Caco-2 (cell line): ENCODE results near the gene PLXNA1. TPM values are rescaled to one million over a fixed set of nuclear protein-coding genes. Genes with fewer than 3 reads are reported as not detected.
A peak's percentile ranks its signal among the peaks of the same experiment; 100 is the strongest.

Experiments
- BruUV-seq: library from RNA; stranded (reverse); fragments of 400-500 nt; replicated peaks from 2 replicates; lab custom pipeline; 2021; lab: Mats Ljungman, UMichigan
- CTCF ChIA-PET: fragments of 300-600 bp; sonication (Branson Sonifier 250); formaldehyde crosslinking; loops from one replicate; lab custom pipeline; 2022; ENCODE audit warnings: antibody characterized with exemption; lab: Charles Lee
- POLR2A ChIA-PET: fragments of 300-600 bp; sonication (Branson Sonifier 250); formaldehyde crosslinking; loops from one replicate; lab custom pipeline; 2022; ENCODE audit warnings: antibody characterized with exemption; lab: Charles Lee
- DNase-seq, 2 experiments: peaks; one replicate each; pipeline versions ENCODE4 v3.0.0 to v3.0.0-alpha.2; 2020 to 2022
- H3K27me3 ChIP-seq: replicated peaks from 2 replicates; pipeline ENCODE4 v1.6.0; 2011; ENCODE audit warnings: low read length; ENCODE audit not compliant: control insufficient read depth, insufficient read depth
- H3K36me3 ChIP-seq: 2 replicates; pipeline ENCODE4 v1.5.1; 2011; ENCODE audit warnings: low read length; ENCODE audit not compliant: control insufficient read depth, insufficient read depth
- H3K4me1 ChIP-seq: fragments of 250-450 bp; sonication (Bioruptor Pico); 2 replicates; pipeline ENCODE4 v1.5.1; 2020; ENCODE audit warnings: mild to moderate bottlenecking
- H3K4me3 ChIP-seq: 2 replicates; pipeline ENCODE4 v1.5.1; 2011; ENCODE audit warnings: low read depth, mild to moderate bottlenecking, control low read depth, low read length
- H3K9me3 ChIP-seq: fragments of 250-450 bp; sonication (Bioruptor Pico); 2 replicates; pipeline ENCODE4 v1.5.1; 2020; ENCODE audit warnings: mild to moderate bottlenecking, moderate library complexity
- H3K27ac Mint-ChIP-seq: one replicate; pipeline ENCODE4 v1.8.0; 2022; ENCODE audit warnings: mixed read lengths; ENCODE audit not compliant: unreplicated experiment
- H3K27me3 Mint-ChIP-seq: one replicate; pipeline ENCODE4 v1.8.0; 2022; ENCODE audit warnings: mixed read lengths; ENCODE audit not compliant: insufficient read depth, unreplicated experiment
- H3K36me3 Mint-ChIP-seq: one replicate; pipeline ENCODE4 v1.8.0; 2022; ENCODE audit warnings: mild to moderate bottlenecking, mixed read lengths; ENCODE audit not compliant: insufficient read depth, unreplicated experiment
- H3K4me1 Mint-ChIP-seq: one replicate; pipeline ENCODE4 v1.8.0; 2022; ENCODE audit warnings: low read depth, mixed read lengths; ENCODE audit not compliant: unreplicated experiment
- H3K4me3 Mint-ChIP-seq: one replicate; pipeline ENCODE4 v1.8.0; 2022; ENCODE audit warnings: mild to moderate bottlenecking, moderate library complexity, mixed read lengths; ENCODE audit not compliant: unreplicated experiment
- H3K9me3 Mint-ChIP-seq: one replicate; pipeline ENCODE4 v1.8.0; 2022; ENCODE audit warnings: mixed read lengths; ENCODE audit not compliant: unreplicated experiment
- intact Hi-C: fragments of 100-400 bp; cut with micrococcal nuclease; formaldehyde crosslinking; loops from one replicate; pipeline ENCODE4 v1.10.0; 2022; ENCODE audit not compliant: unreplicated experiment
- total RNA-seq: library from RNA; stranded (reverse); gene quantifications from 2 replicates; pipeline ENCODE4 v1.2.3, GENCODE V29; 2022
- TF ChIP-seq, protein P1 (sequence below), 2 experiments: fragments of 200-600 bp in 1 of 2; IDR thresholded peaks; 1 replicate in 1 of 2; 2 replicates in 1 of 2; pipeline versions ENCODE4 v1.5.1 to v1.8.0; 2011 to 2022; ENCODE audit warnings: antibody characterized with exemption in 1 of 2, control low read depth in 1 of 2, inconsistent platforms in 1 of 2, low read depth in 1 of 2, low read length in 1 of 2, mild to moderate bottlenecking in 1 of 2, moderate library complexity in 1 of 2; ENCODE audit not compliant: insufficient read depth in 1 of 2, severe bottlenecking in 1 of 2, unreplicated experiment in 1 of 2

The PLXNA1 gene
- total RNA-seq, 1 experiment from 2014 or later, result 95.1 TPM

DNA sequence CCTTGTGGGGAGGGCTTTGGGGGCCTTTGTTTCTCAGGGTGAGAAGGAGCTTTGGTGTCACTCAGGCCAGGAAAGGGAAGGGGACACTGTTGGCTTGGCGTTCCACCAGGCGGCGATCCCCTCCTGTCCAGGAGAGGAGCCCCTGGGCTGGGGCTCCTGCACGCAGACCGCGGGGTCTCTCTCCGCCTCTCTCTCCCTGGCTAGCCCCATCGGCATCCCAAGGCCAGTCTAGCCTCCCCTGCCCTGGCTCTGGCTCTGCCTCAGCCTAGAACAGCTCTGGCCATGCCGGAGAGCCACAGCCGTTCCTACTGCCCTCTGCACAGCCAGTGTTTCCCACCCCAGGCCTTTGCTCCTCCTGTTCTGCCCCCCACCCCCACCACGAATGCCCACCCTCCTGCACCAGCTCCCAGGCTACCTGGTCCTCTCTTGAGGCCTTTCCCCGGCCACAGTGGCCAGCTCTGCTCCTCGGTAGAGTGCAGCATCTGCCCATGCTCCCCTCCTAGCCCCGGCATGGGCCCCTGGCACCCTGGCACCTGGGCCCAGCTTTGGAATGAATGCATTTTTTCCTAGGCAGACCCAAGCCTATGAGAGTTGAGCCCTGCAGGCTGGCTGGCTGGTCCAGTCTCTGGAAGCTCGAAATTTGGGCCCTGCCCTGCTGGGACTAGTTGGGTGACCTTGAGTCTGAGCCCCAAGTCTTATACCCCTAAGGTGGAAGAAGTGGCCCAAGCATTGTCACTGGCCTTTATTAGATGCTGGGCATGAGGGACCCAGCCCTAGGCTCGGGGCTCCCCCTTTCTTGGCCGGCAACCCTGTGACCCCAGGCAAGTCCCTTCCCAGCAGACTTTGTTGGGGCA lies 2.4 kb downstream of the PLXNA1 start:
- Histone ChIP-seq H3K9me3 (no peaks in the 10 kb centered on the region), H3K4me3 (no peak overlapping the region), H3K27me3 (no peaks in the 10 kb centered on the region), H3K36me3 (peaks cover 2% of the 10 kb centered on the region; the same call in 1 of the 2 replicates), H3K4me1 (peaks cover 16% of the 10 kb centered on the region; the same call in 1 of the 2 replicates)
- TF ChIP-seq, protein P1, sequence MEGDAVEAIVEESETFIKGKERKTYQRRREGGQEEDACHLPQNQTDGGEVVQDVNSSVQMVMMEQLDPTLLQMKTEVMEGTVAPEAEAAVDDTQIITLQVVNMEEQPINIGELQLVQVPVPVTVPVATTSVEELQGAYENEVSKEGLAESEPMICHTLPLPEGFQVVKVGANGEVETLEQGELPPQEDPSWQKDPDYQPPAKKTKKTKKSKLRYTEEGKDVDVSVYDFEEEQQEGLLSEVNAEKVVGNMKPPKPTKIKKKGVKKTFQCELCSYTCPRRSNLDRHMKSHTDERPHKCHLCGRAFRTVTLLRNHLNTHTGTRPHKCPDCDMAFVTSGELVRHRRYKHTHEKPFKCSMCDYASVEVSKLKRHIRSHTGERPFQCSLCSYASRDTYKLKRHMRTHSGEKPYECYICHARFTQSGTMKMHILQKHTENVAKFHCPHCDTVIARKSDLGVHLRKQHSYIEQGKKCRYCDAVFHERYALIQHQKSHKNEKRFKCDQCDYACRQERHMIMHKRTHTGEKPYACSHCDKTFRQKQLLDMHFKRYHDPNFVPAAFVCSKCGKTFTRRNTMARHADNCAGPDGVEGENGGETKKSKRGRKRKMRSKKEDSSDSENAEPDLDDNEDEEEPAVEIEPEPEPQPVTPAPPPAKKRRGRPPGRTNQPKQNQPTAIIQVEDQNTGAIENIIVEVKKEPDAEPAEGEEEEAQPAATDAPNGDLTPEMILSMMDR (IDR thresholded peaks at IDR 0.05; ENCODE audit: insufficient read depth in 1 of 2, low read depth in 1 of 2, low read length in 1 of 2, severe bottlenecking in 1 of 2, unreplicated experiment in 1 of 2), result no peak
- Mint-ChIP-seq H3K27me3 (no peaks in the 10 kb centered on the region), H3K36me3 (peaks cover 6% of the 10 kb centered on the region), H3K27ac (no peak overlapping the region), H3K4me3 (peak overlapping the region; percentile 37), H3K4me1 (no peaks in the 10 kb centered on the region), H3K9me3 (no peaks in the 10 kb centered on the region)
- DNase-seq, result no peak
- ChIA-PET POLR2A (no interaction called here), CTCF (interaction anchor here (4.1 kb wide), 1 partner anchor 233 kb away, joined by 18 read pairs; no protein-coding TSS in a partner anchor)
- TSS peak; percentile 15 for BruUV-seq
- intact Hi-C loops, result no loop called here

DNA sequence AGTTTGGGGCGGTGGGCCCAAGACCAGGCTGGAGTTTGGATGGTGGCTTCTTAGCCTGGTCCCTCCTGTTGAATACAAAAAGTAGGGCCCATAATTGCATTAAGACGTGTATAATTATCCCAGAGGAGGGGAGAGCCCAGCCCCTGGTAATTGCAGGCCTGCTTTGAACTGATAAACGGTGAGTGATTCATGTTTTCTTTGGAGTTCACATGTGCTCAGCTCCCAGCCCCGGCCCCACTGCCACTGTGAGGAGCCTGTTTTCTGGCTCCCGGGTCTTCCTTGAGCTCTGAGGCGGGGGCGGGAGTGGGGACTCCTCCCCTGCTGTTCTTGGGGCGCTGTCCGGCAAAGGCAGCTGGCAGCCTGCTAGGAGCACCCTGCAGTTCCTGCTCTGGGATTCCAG lies 3.1 kb downstream of the PLXNA1 start:
- Histone ChIP-seq H3K27me3 (no peaks in the 10 kb centered on the region), H3K4me1 (peaks cover 16% of the 10 kb centered on the region; the same call in 1 of the 2 replicates), H3K9me3 (no peaks in the 10 kb centered on the region), H3K36me3 (peaks cover 2% of the 10 kb centered on the region; the same call in 1 of the 2 replicates), H3K4me3 (no peak overlapping the region)
- Mint-ChIP-seq H3K27me3 (no peaks in the 10 kb centered on the region), H3K4me1 (no peaks in the 10 kb centered on the region), H3K9me3 (no peaks in the 10 kb centered on the region), H3K36me3 (peaks cover 6% of the 10 kb centered on the region), H3K27ac (no peak overlapping the region), H3K4me3 (no peak overlapping the region)
- TF ChIP-seq, protein P1 (IDR thresholded peaks at IDR 0.05; ENCODE audit: insufficient read depth in 1 of 2, low read depth in 1 of 2, low read length in 1 of 2, severe bottlenecking in 1 of 2, unreplicated experiment in 1 of 2), result no peak
- no TSS peak for BruUV-seq
- CTCF ChIA-PET, result no interaction called here
- POLR2A ChIA-PET, result no interaction called here
- DNase-seq, result no peak
- intact Hi-C loops, result no loop called here

DNA sequence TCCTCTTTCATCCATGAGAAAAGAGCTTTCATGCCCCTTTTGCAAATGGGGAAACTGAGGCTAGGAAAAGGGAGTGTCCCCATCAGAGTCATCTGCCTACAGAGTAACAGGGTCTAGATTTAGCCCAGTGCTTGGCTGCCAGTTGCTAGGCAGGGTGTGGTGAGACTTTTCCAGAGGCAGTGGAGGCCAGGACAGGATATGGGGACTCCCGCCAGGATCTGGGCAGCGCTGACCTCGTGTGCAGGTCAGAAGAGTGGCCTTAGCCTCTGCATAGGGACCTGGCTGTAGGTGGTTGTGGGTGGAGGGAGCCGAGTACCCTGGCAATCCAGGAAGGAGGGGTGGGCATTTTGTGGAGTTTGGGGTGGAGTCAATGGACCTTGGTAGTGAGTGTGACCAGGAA lies 4.2 kb downstream of the PLXNA1 start:
- Mint-ChIP-seq H3K27ac (peak overlapping the region; percentile 39), H3K4me1 (no peaks in the 10 kb centered on the region), H3K36me3 (peaks cover 6% of the 10 kb centered on the region), H3K4me3 (no peak overlapping the region), H3K9me3 (no peaks in the 10 kb centered on the region), H3K27me3 (no peaks in the 10 kb centered on the region)
- intact Hi-C loops, result no loop called here
- BruUV-seq, result no TSS peak
- DNase-seq, result no peak
- H3K36me3 ChIP-seq, result peaks cover 2% of the 10 kb centered on the region; the same call in 1 of the 2 replicates
- peaks cover 11% of the 10 kb centered on the region; the same call in 1 of the 2 replicates for H3K4me1 ChIP-seq
- POLR2A ChIA-PET, result no interaction called here
- no peaks in the 10 kb centered on the region for H3K27me3 ChIP-seq
- no peak overlapping the region for H3K4me3 ChIP-seq
- TF ChIP-seq, protein P1 (IDR thresholded peaks at IDR 0.05; ENCODE audit: insufficient read depth in 1 of 2, low read depth in 1 of 2, low read length in 1 of 2, severe bottlenecking in 1 of 2, unreplicated experiment in 1 of 2), result no peak
- no peaks in the 10 kb centered on the region for H3K9me3 ChIP-seq
- CTCF ChIA-PET, result no interaction called here
